ENCODE measurements around the gene WDR77.

The WDR77 gene

GRCh38 chr1:111466480-111466879 lies 17.4 kb upstream of the WDR77 start:
- no peaks in the 10 kb centered on the region for H3K79me2 ChIP-seq (ENCODE audit: insufficient read depth, low read length)
- peaks cover 28% of the 10 kb centered on the region; the same call in 1 of the 2 replicates for H3F3A ChIP-seq (ENCODE audit: insufficient read depth)
- no peaks in the 10 kb centered on the region for H3K9me3 ChIP-seq (ENCODE audit: insufficient read depth, low read length)
- H4K20me1 ChIP-seq (ENCODE audit: low read depth, low read length) = no peaks in the 10 kb centered on the region
- TF ChIP-seq EZH2phosphoT487 (conservative IDR thresholded peaks at IDR 0.05; ENCODE audit: low read length) = no peak
- TF ChIP-seq CTCF (IDR thresholded peaks at IDR 0.05; ENCODE audit: insufficient read depth, low read length, poor library complexity, severe bottlenecking) = no peak
- H2AFZ ChIP-seq (ENCODE audit: low read depth, low read length, severe bottlenecking) = no peak overlapping the region
- H3K4me2 ChIP-seq (ENCODE audit: low read depth, low read length, poor library complexity, severe bottlenecking) = no peak overlapping the region
- no peaks in the 10 kb centered on the region for H3K27me3 ChIP-seq (ENCODE audit: low read length)
- H3K4me3 ChIP-seq (ENCODE audit: insufficient read depth, low read length, poor library complexity, severe bottlenecking) = no peak overlapping the region
- no peak overlapping the region for H3K9ac ChIP-seq (ENCODE audit: low read length)
- H3K27ac ChIP-seq (ENCODE audit: low read depth, low read length) = no peak overlapping the region
- H3K36me3 ChIP-seq (ENCODE audit: low read length) = peaks cover 11% of the 10 kb centered on the region; the same call in 1 of the 2 replicates
- H3K9me2 ChIP-seq (replicated peaks; ENCODE audit: insufficient read depth, low read length) = no peaks in the 10 kb centered on the region

GRCh38 chr1:111465754-111466153 lies 16.7 kb upstream of the WDR77 start:
- H3K79me2 ChIP-seq (ENCODE audit: insufficient read depth, low read length) = no peaks in the 10 kb centered on the region
- no peaks in the 10 kb centered on the region for H3K9me2 ChIP-seq (replicated peaks; ENCODE audit: insufficient read depth, low read length)
- H3F3A ChIP-seq (ENCODE audit: insufficient read depth) = peaks cover 28% of the 10 kb centered on the region; the same call in 1 of the 2 replicates
- H3K27ac ChIP-seq (ENCODE audit: low read depth, low read length) = no peak overlapping the region
- H4K20me1 ChIP-seq (ENCODE audit: low read depth, low read length) = no peaks in the 10 kb centered on the region
- H3K4me3 ChIP-seq (ENCODE audit: insufficient read depth, low read length, poor library complexity, severe bottlenecking) = no peak overlapping the region
- H3K9me3 ChIP-seq (ENCODE audit: insufficient read depth, low read length) = no peaks in the 10 kb centered on the region
- H3K36me3 ChIP-seq (ENCODE audit: low read length) = peaks cover 11% of the 10 kb centered on the region; the same call in 1 of the 2 replicates
- no peaks in the 10 kb centered on the region for H3K27me3 ChIP-seq (ENCODE audit: low read length)
- H3K9ac ChIP-seq (ENCODE audit: low read length) = no peak overlapping the region
- no peak for TF ChIP-seq EZH2phosphoT487 (conservative IDR thresholded peaks at IDR 0.05; ENCODE audit: low read length)
- no peak for TF ChIP-seq CTCF (IDR thresholded peaks at IDR 0.05; ENCODE audit: insufficient read depth, low read length, poor library complexity, severe bottlenecking)
- no peak overlapping the region for H2AFZ ChIP-seq (ENCODE audit: low read depth, low read length, severe bottlenecking)
- no peak overlapping the region for H3K4me2 ChIP-seq (ENCODE audit: low read depth, low read length, poor library complexity, severe bottlenecking)

DNA sequence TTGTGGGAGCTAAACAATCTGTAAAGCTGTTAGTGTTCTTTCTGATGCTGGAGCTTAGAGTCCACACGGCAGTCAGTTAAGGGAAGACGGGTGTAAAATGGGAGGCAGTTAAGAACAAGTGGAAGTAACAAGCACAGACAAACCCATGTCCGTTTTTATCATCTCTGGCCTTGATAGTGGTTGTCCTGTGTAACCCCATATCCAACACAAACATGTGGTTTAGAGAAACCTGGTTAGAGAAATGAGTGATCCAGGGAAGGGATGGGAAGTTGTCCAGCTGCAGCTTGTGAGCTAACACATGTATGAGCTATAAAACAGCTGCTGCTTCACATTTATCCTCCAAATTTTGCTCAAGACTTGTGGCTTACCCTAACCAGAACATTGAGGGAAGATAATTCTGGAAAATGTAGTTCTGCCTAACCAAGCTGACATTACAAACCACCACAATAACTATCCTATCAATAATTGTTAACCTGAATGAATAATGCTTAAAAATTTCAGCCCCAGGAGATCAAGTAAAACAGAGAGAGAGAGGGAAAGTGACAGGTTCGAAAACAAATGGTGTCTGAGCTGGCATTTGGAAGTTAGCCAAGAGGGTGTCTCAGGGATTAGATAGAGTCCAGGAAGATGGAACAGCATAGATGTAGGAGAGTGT lies 14.1 kb upstream of the WDR77 start:
- Histone ChIP-seq H3K4me2 (ENCODE audit: low read depth, low read length, poor library complexity, severe bottlenecking) (no peak overlapping the region), H3K4me3 (ENCODE audit: insufficient read depth, low read length, poor library complexity, severe bottlenecking) (no peak overlapping the region), H3K9me2 (replicated peaks; ENCODE audit: insufficient read depth, low read length) (no peaks in the 10 kb centered on the region), H3K9me3 (ENCODE audit: insufficient read depth, low read length) (no peaks in the 10 kb centered on the region), H3K27me3 (ENCODE audit: low read length) (no peaks in the 10 kb centered on the region), H4K20me1 (ENCODE audit: low read depth, low read length) (no peaks in the 10 kb centered on the region), H3K36me3 (ENCODE audit: low read length) (peaks cover 20% of the 10 kb centered on the region; the same call in 1 of the 2 replicates), H3F3A (ENCODE audit: insufficient read depth) (peaks cover 24% of the 10 kb centered on the region; the same call in 1 of the 2 replicates), H3K9ac (ENCODE audit: low read length) (no peak overlapping the region), H3K27ac (ENCODE audit: low read depth, low read length) (no peak overlapping the region), H3K79me2 (ENCODE audit: insufficient read depth, low read length) (no peaks in the 10 kb centered on the region), H2AFZ (ENCODE audit: low read depth, low read length, severe bottlenecking) (no peak overlapping the region)
- no peak for TF ChIP-seq CTCF (IDR thresholded peaks at IDR 0.05; ENCODE audit: insufficient read depth, low read length, poor library complexity, severe bottlenecking)
- TF ChIP-seq EZH2phosphoT487 (conservative IDR thresholded peaks at IDR 0.05; ENCODE audit: low read length) = no peak
